Measurements from ENCODE around the gene SCN4A.
A peak's percentile ranks its signal among the peaks of the same experiment; 100 is the strongest.

SCN4A gene

GRCh38 chr17:63940584-63940983 is 32.1 kb downstream of the SCN4A start:
- DNase-seq (ENCODE audit: low spot score in 2 of 2): no peak

GRCh38 chr17:63939884-63940283 is 32.8 kb downstream of the SCN4A start:
- no peak overlapping the region for H3K27ac Mint-ChIP-seq (ENCODE audit: low read depth)
- H3K9me3 Mint-ChIP-seq: no peaks in the 10 kb centered on the region
- no peak for DNase-seq (ENCODE audit: low spot score in 2 of 2)
- H3K4me3 Mint-ChIP-seq: no peak overlapping the region
- H3K4me1 Mint-ChIP-seq: peaks cover 14% of the 10 kb centered on the region
- no peaks in the 10 kb centered on the region for H3K27me3 Mint-ChIP-seq
- H3K36me3 Mint-ChIP-seq (ENCODE audit: insufficient read depth): peaks cover 3% of the 10 kb centered on the region
- no peak for ATAC-seq (replicated peaks; ENCODE audit: extremely low read depth, poor library complexity, severe bottlenecking)

More at GRCh38 chr17:63940584-63940983, 32.1 kb downstream of the SCN4A start:
- no peak for ATAC-seq (replicated peaks; ENCODE audit: extremely low read depth, poor library complexity, severe bottlenecking)
- Mint-ChIP-seq H3K36me3 (ENCODE audit: insufficient read depth) (peaks cover 3% of the 10 kb centered on the region), H3K4me1 (peaks cover 21% of the 10 kb centered on the region), H3K4me3 (no peak overlapping the region), H3K9me3 (no peaks in the 10 kb centered on the region), H3K27ac (ENCODE audit: low read depth) (no peak overlapping the region), H3K27me3 (no peaks in the 10 kb centered on the region)

GRCh38 chr17:63939401-63939800 is 33.3 kb downstream of the SCN4A start:
- H3K4me3 Mint-ChIP-seq: no peak overlapping the region
- no peaks in the 10 kb centered on the region for H3K27me3 Mint-ChIP-seq
- ATAC-seq (replicated peaks; ENCODE audit: extremely low read depth, poor library complexity, severe bottlenecking) (no peak), DNase-seq (ENCODE audit: low spot score in 2 of 2) (no peak)
- no peak overlapping the region for H3K27ac Mint-ChIP-seq (ENCODE audit: low read depth)
- no peaks in the 10 kb centered on the region for H3K9me3 Mint-ChIP-seq
- peaks cover 3% of the 10 kb centered on the region for H3K36me3 Mint-ChIP-seq (ENCODE audit: insufficient read depth)
- H3K4me1 Mint-ChIP-seq: peaks cover 13% of the 10 kb centered on the region

GRCh38 chr17:63937920-63938319 is 34.8 kb downstream of the SCN4A start:
- Mint-ChIP-seq H3K9me3 (no peaks in the 10 kb centered on the region), H3K27me3 (no peaks in the 10 kb centered on the region), H3K4me1 (peaks cover 13% of the 10 kb centered on the region), H3K36me3 (ENCODE audit: insufficient read depth) (peaks cover 4% of the 10 kb centered on the region), H3K4me3 (no peak overlapping the region), H3K27ac (ENCODE audit: low read depth) (peak overlapping the region; percentile 91)
- no peak for DNase-seq (ENCODE audit: low spot score in 2 of 2)
- no peak for ATAC-seq (replicated peaks; ENCODE audit: extremely low read depth, poor library complexity, severe bottlenecking)

- DNase-seq (ENCODE audit: low spot score in 2 of 2) (no peak), ATAC-seq (replicated peaks; ENCODE audit: extremely low read depth, poor library complexity, severe bottlenecking) (no peak)
- Mint-ChIP-seq H3K4me3 (no peak overlapping the region), H3K27me3 (no peaks in the 10 kb centered on the region), H3K4me1 (peaks cover 19% of the 10 kb centered on the region), H3K36me3 (ENCODE audit: insufficient read depth) (peaks cover 4% of the 10 kb centered on the region), H3K27ac (ENCODE audit: low read depth) (no peak overlapping the region), H3K9me3 (no peaks in the 10 kb centered on the region)
Measured at GRCh38 chr17:63937319-63937718, 35.4 kb downstream of the SCN4A start.

- Mint-ChIP-seq H3K9me3 (no peaks in the 10 kb centered on the region), H3K4me3 (no peak overlapping the region)
Measured at GRCh38 chr17:63934183-63935112, 38.3 kb downstream of the SCN4A start.

GRCh38 chr17:63933598-63933997 is 39.1 kb downstream of the SCN4A start:
- Mint-ChIP-seq H3K36me3 (ENCODE audit: insufficient read depth) (peaks cover 3% of the 10 kb centered on the region), H3K9me3 (no peaks in the 10 kb centered on the region), H3K4me1 (peaks cover 26% of the 10 kb centered on the region), H3K27ac (ENCODE audit: low read depth) (peak overlapping the region; percentile 38), H3K4me3 (no peak overlapping the region), H3K27me3 (no peaks in the 10 kb centered on the region)
- ATAC-seq (replicated peaks; ENCODE audit: extremely low read depth, poor library complexity, severe bottlenecking) (no peak), DNase-seq (ENCODE audit: low spot score in 2 of 2) (no peak)

More at GRCh38 chr17:63934183-63935112, 38.3 kb downstream of the SCN4A start:
- Mint-ChIP-seq H3K27ac (ENCODE audit: low read depth) (peak overlapping the region; percentile 38), H3K27me3 (no peaks in the 10 kb centered on the region), H3K4me1 (peaks cover 34% of the 10 kb centered on the region), H3K36me3 (ENCODE audit: insufficient read depth) (peaks cover 3% of the 10 kb centered on the region)
- no peak for DNase-seq (ENCODE audit: low spot score in 2 of 2)
- no peak for ATAC-seq (replicated peaks; ENCODE audit: extremely low read depth, poor library complexity, severe bottlenecking)

- DNase-seq (ENCODE audit: low spot score in 2 of 2): no peak
- peaks cover 1% of the 10 kb centered on the region for H3K36me3 Mint-ChIP-seq (ENCODE audit: insufficient read depth)
- no peaks in the 10 kb centered on the region for H3K27me3 Mint-ChIP-seq
- H3K4me3 Mint-ChIP-seq: peak overlapping the region; percentile 79
- H3K9me3 Mint-ChIP-seq: no peaks in the 10 kb centered on the region
- peaks cover 22% of the 10 kb centered on the region for H3K4me1 Mint-ChIP-seq
- H3K27ac Mint-ChIP-seq (ENCODE audit: low read depth): peak overlapping the region; percentile 73
- no peak for ATAC-seq (replicated peaks; ENCODE audit: extremely low read depth, poor library complexity, severe bottlenecking)
Measured at GRCh38 chr17:63932721-63933120, 40.0 kb downstream of the SCN4A start.

GRCh38 chr17:63931981-63932561 is 40.6 kb downstream of the SCN4A start, which contains the start of gene CD79B:
TSS of gene CD79B (minus strand) at chr17:63932331. CDS start at chr17:63932261, 70 bp downstream.
- peak; percentile 75 for ATAC-seq (replicated peaks; ENCODE audit: extremely low read depth, poor library complexity, severe bottlenecking)
- Mint-ChIP-seq H3K4me3 (peak within 1 kb of the TSS; percentile 79), H3K9me3 (no peaks in the 10 kb centered on the region), H3K27ac (ENCODE audit: low read depth) (peak within 1 kb of the TSS; percentile 73), H3K4me1 (peaks cover 22% of the 10 kb centered on the region), H3K27me3 (no peaks in the 10 kb centered on the region), H3K36me3 (ENCODE audit: insufficient read depth) (peaks cover 1% of the 10 kb centered on the region)
- no peak for DNase-seq (ENCODE audit: low spot score in 2 of 2)

GRCh38 chr17:63930951-63931575 is 41.7 kb downstream of the SCN4A start:
- no peaks in the 10 kb centered on the region for H3K27me3 Mint-ChIP-seq
- H3K27ac Mint-ChIP-seq (ENCODE audit: low read depth): peak overlapping the region; percentile 73
- DNase-seq (ENCODE audit: low spot score in 2 of 2) (peak in 1 of 2 donors; percentile 22), ATAC-seq (replicated peaks; ENCODE audit: extremely low read depth, poor library complexity, severe bottlenecking) (peak; percentile 74)
- peaks cover 22% of the 10 kb centered on the region for H3K4me1 Mint-ChIP-seq
- H3K36me3 Mint-ChIP-seq (ENCODE audit: insufficient read depth): peaks cover 1% of the 10 kb centered on the region
- no peaks in the 10 kb centered on the region for H3K9me3 Mint-ChIP-seq
- H3K4me3 Mint-ChIP-seq: peak overlapping the region; percentile 79

GRCh38 chr17:63929860-63930766 is 42.6 kb downstream of the SCN4A start:
- DNase-seq (ENCODE audit: low spot score in 2 of 2): no peak
- H3K27me3 Mint-ChIP-seq: no peaks in the 10 kb centered on the region
- H3K4me1 Mint-ChIP-seq: peaks cover 22% of the 10 kb centered on the region
- ATAC-seq (replicated peaks; ENCODE audit: extremely low read depth, poor library complexity, severe bottlenecking): no peak
- H3K27ac Mint-ChIP-seq (ENCODE audit: low read depth): peak overlapping the region; percentile 73
- H3K9me3 Mint-ChIP-seq: no peaks in the 10 kb centered on the region
- H3K36me3 Mint-ChIP-seq (ENCODE audit: insufficient read depth): peaks cover 1% of the 10 kb centered on the region
- H3K4me3 Mint-ChIP-seq: peak overlapping the region; percentile 79
